ENCODE results near the gene PGPEP1.
A peak's percentile ranks its signal among the peaks of the same experiment; 100 is the strongest.

The PGPEP1 gene

GRCh38 chr19:18340190-18340989 is at the start of gene PGPEP1:
Gene PGPEP1, plus strand, starts transcription at chr19:18340598. Its CDS starts 84 bp downstream, at chr19:18340682.
- peak; percentile 69 for DNase-seq (ENCODE audit: low read depth)

- no peak for DNase-seq (ENCODE audit: low read depth)
These were observed 49.3 kb upstream of the PGPEP1 start for GRCh38 chr19:18291019-18291524.

- DNase-seq (ENCODE audit: low read depth) = peak; percentile 91
These were observed 48.6 kb upstream of the PGPEP1 start for GRCh38 chr19:18291590-18292461.

GRCh38 chr19:18292462-18292809 is 48.0 kb upstream of the PGPEP1 start:
- no peak for DNase-seq (ENCODE audit: low read depth)

GRCh38 chr19:18292810-18293641 is 47.4 kb upstream of the PGPEP1 start:
- peak; percentile 65 for DNase-seq (ENCODE audit: low read depth)

GRCh38 chr19:18293642-18294466 is 46.5 kb upstream of the PGPEP1 start:
- no peak for DNase-seq (ENCODE audit: low read depth)

- peak; percentile 87 for DNase-seq (ENCODE audit: low read depth)
These were observed 45.9 kb upstream of the PGPEP1 start for GRCh38 chr19:18294467-18294864.

- no peak for DNase-seq (ENCODE audit: low read depth)
These were observed 45.4 kb upstream of the PGPEP1 start for GRCh38 chr19:18295034-18295451.

- no peak for DNase-seq (ENCODE audit: low read depth)
These were observed 43.1 kb upstream of the PGPEP1 start for GRCh38 chr19:18297308-18297707.

GRCh38 chr19:18298601-18299000 is 41.8 kb upstream of the PGPEP1 start:
- no peak for DNase-seq (ENCODE audit: low read depth)

GRCh38 chr19:18299654-18300053 is 40.7 kb upstream of the PGPEP1 start:
- no peak for DNase-seq (ENCODE audit: low read depth)

GRCh38 chr19:18300930-18301717 is 39.3 kb upstream of the PGPEP1 start:
- DNase-seq (ENCODE audit: low read depth) = no peak

GRCh38 chr19:18301718-18302111 is 38.7 kb upstream of the PGPEP1 start:
- no peak for DNase-seq (ENCODE audit: low read depth)

- no peak for DNase-seq (ENCODE audit: low read depth)
These were observed 36.3 kb upstream of the PGPEP1 start for GRCh38 chr19:18304208-18304457.

- peak; percentile 83 for DNase-seq (ENCODE audit: low read depth)
These were observed 35.7 kb upstream of the PGPEP1 start for GRCh38 chr19:18304458-18305310.

- DNase-seq (ENCODE audit: low read depth) = no peak
These were observed 34.0 kb upstream of the PGPEP1 start for GRCh38 chr19:18306209-18306887.

- DNase-seq (ENCODE audit: low read depth) = no peak
These were observed 33.5 kb upstream of the PGPEP1 start for GRCh38 chr19:18306888-18307260.

- DNase-seq (ENCODE audit: low read depth) = no peak
These were observed 33.1 kb upstream of the PGPEP1 start for GRCh38 chr19:18307271-18307681.
